Epithelial cell of proximal tubule (primary cell): ENCODE data around the gene CDC42BPA. TPM values are rescaled to one million over a fixed set of nuclear protein-coding genes. Genes with fewer than 3 reads are reported as not detected.
A peak's percentile ranks its signal among the peaks of the same experiment; 100 is the strongest.

Experiments used
- DNase-seq: peaks from one replicate; pipeline ENCODE4 v3.0.0-alpha.2; 2011; ENCODE audit warnings: low read depth
- H3K4me3 ChIP-seq: 2 replicates; pipeline ENCODE4 v1.5.1; 2011; ENCODE audit warnings: low read depth, mild to moderate bottlenecking, low read length
- CTCF ChIP-seq: conservative IDR thresholded peaks from 2 replicates; pipeline ENCODE4 v1.5.1; 2012; ENCODE audit warnings: low read depth, mild to moderate bottlenecking, low read length
- total RNA-seq: library from RNA; depleted of rRNA; stranded (reverse); fragments of >200 nt; gene quantifications from 2 replicates; pipeline ENCODE4 v1.2.3, GENCODE V29; 2015

The CDC42BPA gene
- total RNA-seq, 1 donor from 2014 or later, result 15.6 TPM

GRCh38 chr1:227257964-227258363 lies 60.3 kb downstream of the CDC42BPA start:
- peak; percentile 31 for TF ChIP-seq CTCF
- DNase-seq, result no peak
- H3K4me3 ChIP-seq, result no peak overlapping the region

- no peak for TF ChIP-seq CTCF
- no peak for DNase-seq
- no peak overlapping the region for H3K4me3 ChIP-seq
Measured at GRCh38 chr1:227255086-227255732, 63.1 kb downstream of the CDC42BPA start.

GRCh38 chr1:227253065-227253464 lies 65.2 kb downstream of the CDC42BPA start:
- DNase-seq, result no peak
- no peak for TF ChIP-seq CTCF
- H3K4me3 ChIP-seq, result no peak overlapping the region

- H3K4me3 ChIP-seq, result no peak overlapping the region
- TF ChIP-seq CTCF, result no peak
- no peak for DNase-seq
Measured at GRCh38 chr1:227245613-227246320, 72.5 kb downstream of the CDC42BPA start.

- no peak for DNase-seq
- H3K4me3 ChIP-seq, result peak overlapping the region; percentile 40
- no peak for TF ChIP-seq CTCF
Measured at GRCh38 chr1:227244339-227245118, 73.8 kb downstream of the CDC42BPA start.

- no peak for DNase-seq
- TF ChIP-seq CTCF, result no peak
Measured at GRCh38 chr1:227242811-227243682, 75.2 kb downstream of the CDC42BPA start.

More at GRCh38 chr1:227242811-227243682, 75.2 kb downstream of the CDC42BPA start:
- peak overlapping the region; percentile 40 for H3K4me3 ChIP-seq
